Transverse colon (tissue), 4 donors: Measurements from ENCODE around the gene CSNK1D. TPM values are rescaled to one million over a fixed set of nuclear protein-coding genes. Genes with fewer than 3 reads are reported as not detected.

Experiments used
- DNase-seq: peaks from one replicate; pipeline ENCODE4 v3.0.0-alpha.2; 2019
- H3K27ac ChIP-seq, 4 donors: fragments of 200-600 bp; sonication (generic); 2 replicates each; pipeline ENCODE4 v1.5.1; 2016 to 2018; ENCODE audit warnings: inconsistent platforms in 4 of 4
- H3K27me3 ChIP-seq: fragments of 200-600 bp; sonication (generic); 2 replicates; pipeline ENCODE4 v1.5.1; 2017; ENCODE audit warnings: inconsistent platforms
- H3K36me3 ChIP-seq, 4 donors: fragments of 200-600 bp; sonication (generic); 2 replicates each; pipeline ENCODE4 v1.5.1; 2017 to 2019; ENCODE audit warnings: inconsistent platforms in 4 of 4
- H3K4me1 ChIP-seq, 4 donors: fragments of 200-600 bp; sonication (generic); 2 replicates each; pipeline ENCODE4 v1.5.1; 2017 to 2020; ENCODE audit warnings: inconsistent platforms in 4 of 4
- H3K4me3 ChIP-seq, 4 donors: fragments of 200-600 bp; sonication (generic); 1 replicate in 1 of 4; 2 replicates in 3 of 4; pipeline versions ENCODE4 v1.5.1 to v1.6.1; 2017 to 2019; ENCODE audit warnings: inconsistent platforms in 4 of 4
- H3K9me3 ChIP-seq, 2 donors: fragments of 200-600 bp; sonication (generic); 2 replicates each; pipeline ENCODE4 v1.5.1; 2017 to 2019; ENCODE audit warnings: inconsistent platforms in 2 of 2
- EP300 ChIP-seq: sonication (generic); formaldehyde crosslinking; IDR thresholded peaks from one replicate; pipeline ENCODE4 v1.6.1; 2017; ENCODE audit warnings: antibody characterized with exemption, low read depth
- POLR2A ChIP-seq: fragments of 450-650 bp; IDR thresholded peaks from one replicate; pipeline ENCODE4 v1.6.1; 2016; ENCODE audit warnings: antibody characterized with exemption, mild to moderate bottlenecking, moderate library complexity
- POLR2AphosphoS5 ChIP-seq, 3 donors: sonication (generic); formaldehyde crosslinking; IDR thresholded peaks; one replicate each; pipeline ENCODE4 v1.6.1; 2016; ENCODE audit warnings: antibody characterized with exemption in 3 of 3
- WGBS, 2 donors: methylation state at CpG; one replicate each; pipeline ENCODE4 v1.1.5; 2018; ENCODE audit warnings: low coverage in 1 of 2; 5-methylcytosine and 5-hydroxymethylcytosine counted together
- in situ Hi-C, 4 donors: fragments of 200-750 bp; cut with MboI; loops; one replicate each; pipeline versions ENCODE4 v1.15.0 to v1.15.1; 2017; ENCODE audit warnings: low sequenced_read_pairs in 3 of 4, low pct_ligation_motif_present in 1 of 4, low pct_unique_long_range_greater_than_20kb in 1 of 4
- intact Hi-C: fragments of 100-400 bp; cut with DNase I; formaldehyde crosslinking; loops from one replicate; pipeline ENCODE4 v1.15.1; 2023; ENCODE audit warnings: low total_unique reads
- total RNA-seq, 4 donors: library from RNA; depleted of rRNA; stranded (reverse); fragments of >200 nt; gene quantifications; one replicate each; pipeline ENCODE4 v1.1.0, GENCODE V29; 2016
- TF ChIP-seq, protein P1 (sequence below), 5 experiments: fragments of 200-600 bp in 3 of 5; fragments of 450-650 bp in 2 of 5; sonication (generic) in 3 of 5; IDR thresholded peaks; 1 replicate in 2 of 5; 2 replicates in 3 of 5; pipeline ENCODE4 v1.5.1; 2016 to 2017; ENCODE audit warnings: antibody characterized with exemption in 5 of 5, inconsistent platforms in 3 of 5, mild to moderate bottlenecking in 2 of 5, moderate library complexity in 1 of 5

Gene CSNK1D
- total RNA-seq, 4 donors from 2014 or later = 86.0 to 230 (median 148) TPM

- peak; percentile 92 for DNase-seq
- H3K9me3 ChIP-seq = no peaks in the 10 kb centered on the region
- TF ChIP-seq POLR2AphosphoS5 (IDR thresholded peaks at IDR 0.05) (peak; percentile 87 to 89 (median 89)), EP300 (peak; percentile 95), POLR2A (peak; percentile 80)
- TF ChIP-seq, protein P1, sequence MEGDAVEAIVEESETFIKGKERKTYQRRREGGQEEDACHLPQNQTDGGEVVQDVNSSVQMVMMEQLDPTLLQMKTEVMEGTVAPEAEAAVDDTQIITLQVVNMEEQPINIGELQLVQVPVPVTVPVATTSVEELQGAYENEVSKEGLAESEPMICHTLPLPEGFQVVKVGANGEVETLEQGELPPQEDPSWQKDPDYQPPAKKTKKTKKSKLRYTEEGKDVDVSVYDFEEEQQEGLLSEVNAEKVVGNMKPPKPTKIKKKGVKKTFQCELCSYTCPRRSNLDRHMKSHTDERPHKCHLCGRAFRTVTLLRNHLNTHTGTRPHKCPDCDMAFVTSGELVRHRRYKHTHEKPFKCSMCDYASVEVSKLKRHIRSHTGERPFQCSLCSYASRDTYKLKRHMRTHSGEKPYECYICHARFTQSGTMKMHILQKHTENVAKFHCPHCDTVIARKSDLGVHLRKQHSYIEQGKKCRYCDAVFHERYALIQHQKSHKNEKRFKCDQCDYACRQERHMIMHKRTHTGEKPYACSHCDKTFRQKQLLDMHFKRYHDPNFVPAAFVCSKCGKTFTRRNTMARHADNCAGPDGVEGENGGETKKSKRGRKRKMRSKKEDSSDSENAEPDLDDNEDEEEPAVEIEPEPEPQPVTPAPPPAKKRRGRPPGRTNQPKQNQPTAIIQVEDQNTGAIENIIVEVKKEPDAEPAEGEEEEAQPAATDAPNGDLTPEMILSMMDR (IDR thresholded peaks at IDR 0.05) = peak in 1 of 5 experiments; percentile 15
- H3K4me3 ChIP-seq = peak overlapping the region; percentile 32 to 48 (median 36)
- no peaks in the 10 kb centered on the region for H3K27me3 ChIP-seq
- no peaks in the 10 kb centered on the region for H3K36me3 ChIP-seq
- WGBS, 2 donors = 0 to 1% methylated on average over 1 to 34 of the region's 36 CpGs
- H3K27ac ChIP-seq = peak overlapping the region; percentile 95 to 99 (median 98)
- intact Hi-C loops = no loop called here
- in situ Hi-C loops = no loop called here
- peaks cover 47 to 64% (median 57%) of the 10 kb centered on the region in 4 donors for H3K4me1 ChIP-seq
Measured at GRCh38 chr17:82297714-82298537, 24.4 kb upstream of the CSNK1D start.

DNA sequence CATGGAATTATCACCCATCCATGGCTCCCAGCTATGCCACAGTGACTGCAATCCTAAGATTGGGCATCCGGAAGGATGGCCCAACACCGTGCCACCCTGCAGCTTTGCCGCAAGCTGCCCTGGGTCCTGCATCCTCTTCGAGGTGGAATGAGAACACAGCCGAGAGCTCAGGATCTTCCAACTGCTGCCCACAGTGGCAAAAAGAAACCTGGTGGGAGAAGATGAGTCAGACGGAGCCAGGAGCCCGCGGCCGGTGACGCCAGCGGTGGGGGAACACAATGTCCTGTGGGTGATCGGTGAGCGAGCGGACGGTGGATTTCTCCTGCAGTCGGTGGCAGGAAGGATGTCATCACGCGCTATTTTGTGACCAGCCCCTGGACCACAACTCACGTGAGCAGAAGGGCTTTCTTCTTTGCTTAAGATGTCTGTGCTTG lies 23.8 kb upstream of the CSNK1D start:
- Histone ChIP-seq H3K36me3 (no peaks in the 10 kb centered on the region), H3K27me3 (no peaks in the 10 kb centered on the region), H3K9me3 (no peaks in the 10 kb centered on the region), H3K4me1 (peaks cover 47 to 64% (median 58%) of the 10 kb centered on the region in 4 donors), H3K27ac (peak overlapping the region; percentile 95 to 99 (median 98)), H3K4me3 (peak overlapping the region in 3 of 4 donors; percentile 34 to 48 (median 37))
- intact Hi-C loops = no loop called here
- 0 to 27% methylated on average over 1 to 19 of the region's 19 CpGs for WGBS, 2 donors
- peak; percentile 8 for TF ChIP-seq POLR2A
- TF ChIP-seq EP300 = peak; percentile 99
- TF ChIP-seq, protein P1 (IDR thresholded peaks at IDR 0.05) = no peak
- peak; percentile 93 to 95 (median 94) for TF ChIP-seq POLR2AphosphoS5 (IDR thresholded peaks at IDR 0.05)
- DNase-seq = peak; percentile 93
- in situ Hi-C loops = no loop called here

DNA sequence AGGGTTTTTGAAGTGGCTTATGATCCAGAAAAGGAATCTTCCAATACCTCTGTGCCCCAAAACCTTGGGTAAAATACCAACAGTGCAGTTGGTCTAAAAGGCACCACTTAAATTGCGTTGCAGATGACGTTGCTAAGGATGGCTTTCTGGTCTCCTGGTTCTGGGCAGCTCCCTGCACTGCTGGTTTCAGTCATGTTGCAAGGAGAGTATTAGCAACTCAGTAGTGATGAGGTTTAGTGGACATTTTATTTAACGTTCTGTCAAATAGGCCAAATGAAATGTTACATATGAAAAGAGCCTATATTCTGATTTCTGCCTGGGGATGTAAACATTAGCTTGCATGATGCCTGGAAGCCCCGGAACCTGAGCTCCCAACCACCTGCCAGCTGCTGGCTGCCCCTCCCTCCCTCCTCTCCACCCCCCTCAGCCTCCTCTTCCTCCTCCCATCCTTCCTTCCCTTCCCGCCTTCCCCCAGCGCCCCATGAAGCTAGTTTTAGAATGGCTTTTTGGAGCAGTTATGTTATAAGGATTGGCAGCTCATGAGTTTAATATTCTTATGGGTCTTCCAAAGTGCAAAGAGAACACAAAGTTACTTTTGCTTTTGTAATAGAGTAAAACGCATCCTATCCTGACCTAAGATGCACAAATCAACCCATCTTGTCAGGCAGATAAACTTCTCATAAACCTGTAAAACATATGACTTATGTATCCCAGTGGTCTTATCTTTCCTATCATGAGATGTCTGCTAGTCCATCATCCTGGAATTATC lies 23.2 kb upstream of the CSNK1D start:
- no peaks in the 10 kb centered on the region for H3K36me3 ChIP-seq
- 19 to 20% methylated on average over 5 to 7 of the region's 7 CpGs for WGBS, 2 donors

More for the DNA sequence above, 23.2 kb upstream of the CSNK1D start:
- in situ Hi-C loops (no loop called here), intact Hi-C loops (no loop called here)
- DNase-seq = no peak
- no peaks in the 10 kb centered on the region for H3K9me3 ChIP-seq
- TF ChIP-seq, protein P1 (IDR thresholded peaks at IDR 0.05) = no peak
- no peak for TF ChIP-seq EP300
- no peak for TF ChIP-seq POLR2AphosphoS5 (IDR thresholded peaks at IDR 0.05)
- TF ChIP-seq POLR2A = no peak
- H3K4me1 ChIP-seq = peaks cover 47 to 69% (median 60%) of the 10 kb centered on the region in 4 donors
- H3K4me3 ChIP-seq = peak overlapping the region in 2 of 4 donors; percentile 37 to 48
- H3K27ac ChIP-seq = peak overlapping the region; percentile 95 to 99 (median 98)
- no peaks in the 10 kb centered on the region for H3K27me3 ChIP-seq
